Left lung (tissue), 14 donors: Measurements from ENCODE around the gene JCAD. TPM values are rescaled to one million over a fixed set of nuclear protein-coding genes. Genes with fewer than 3 reads are reported as not detected.
A peak's percentile ranks its signal among the peaks of the same experiment; 100 is the strongest.
"Not testable (repeated sequence)": the region's sequence is repeated elsewhere in the genome, so short reads cannot be mapped to it uniquely, and the experiment has no call there.

Source experiments
- ATAC-seq: fragments of 200-7000 bp; cut with Tn5 transposase; one replicate; pipeline ENCODE4 v1.9.1; 2020; ENCODE audit warnings: moderate library complexity
- DNase-seq, 4 donors: peaks; one replicate each; pipeline ENCODE4 v3.0.0-alpha.2; 2013 to 2020
- H3K27ac ChIP-seq, 2 donors: fragments of 200-600 bp; sonication (generic) in 1 of 2; one replicate each; pipeline versions ENCODE4 v1.5.0 to v1.8.0; 2020 to 2021
- H3K27me3 ChIP-seq, 2 donors: fragments of 200-600 bp; sonication (generic) in 1 of 2; one replicate each; pipeline versions ENCODE4 v1.5.0 to v1.8.0; 2020 to 2021
- H3K36me3 ChIP-seq, 2 donors: fragments of 200-600 bp; sonication (generic) in 1 of 2; one replicate each; pipeline versions ENCODE4 v1.5.0 to v1.8.0; 2020 to 2021
- H3K4me1 ChIP-seq, 2 donors: fragments of 200-600 bp; one replicate each; pipeline ENCODE4 v1.8.0; 2021
- H3K4me3 ChIP-seq, 2 donors: fragments of 200-600 bp; sonication (generic) in 1 of 2; one replicate each; pipeline versions ENCODE4 v1.5.0 to v1.8.0; 2020 to 2021; ENCODE audit warnings: mild to moderate bottlenecking in 1 of 2
- H3K9me3 ChIP-seq, 2 donors: fragments of 200-600 bp; sonication (generic) in 1 of 2; one replicate each; pipeline versions ENCODE4 v1.5.0 to v1.8.0; 2020 to 2021
- intact Hi-C, 2 donors: fragments of 100-400 bp; cut with DNase I; formaldehyde crosslinking; loops; one replicate each; pipeline versions ENCODE4 v1.11.2 to v1.14.2; 2022
- long read RNA-seq, 12 donors: library from polyadenylated mRNA in 2 of 12; unstranded in 2 of 12; transcript quantifications; one replicate each; pipeline ENCODE4 v2.0.0 and lab custom pipeline, GENCODE V29; 2019 to 2026
- polyA plus RNA-seq, 6 donors: library from polyadenylated mRNA; unstranded; fragments of 120-200 nt; gene quantifications; one replicate each; pipeline ENCODE4 v1.2.1, GENCODE V29; 2013; ENCODE audit not compliant: insufficient read length in 6 of 6
- total RNA-seq, 2 donors: library from RNA; stranded (reverse); fragmentation: NEBNext Ultra II Directional; extraction: Animal tissue kit (Norgen Biotek cat#: 25700); gene quantifications; one replicate each; pipeline ENCODE4 v1.2.1, GENCODE V29; 2021
- TF ChIP-seq, protein P1 (sequence below), 2 donors: fragments of 200-600 bp; sonication (generic) in 1 of 2; IDR thresholded peaks; one replicate each; pipeline versions ENCODE4 v1.5.0 to v1.8.0; 2021; ENCODE audit warnings: antibody characterized with exemption in 2 of 2
- donor health status: DM: no; HTN: yes; CAD: no.
- donor health status: DM: no; HTN: no; CAD: no.

Gene JCAD, protein sequence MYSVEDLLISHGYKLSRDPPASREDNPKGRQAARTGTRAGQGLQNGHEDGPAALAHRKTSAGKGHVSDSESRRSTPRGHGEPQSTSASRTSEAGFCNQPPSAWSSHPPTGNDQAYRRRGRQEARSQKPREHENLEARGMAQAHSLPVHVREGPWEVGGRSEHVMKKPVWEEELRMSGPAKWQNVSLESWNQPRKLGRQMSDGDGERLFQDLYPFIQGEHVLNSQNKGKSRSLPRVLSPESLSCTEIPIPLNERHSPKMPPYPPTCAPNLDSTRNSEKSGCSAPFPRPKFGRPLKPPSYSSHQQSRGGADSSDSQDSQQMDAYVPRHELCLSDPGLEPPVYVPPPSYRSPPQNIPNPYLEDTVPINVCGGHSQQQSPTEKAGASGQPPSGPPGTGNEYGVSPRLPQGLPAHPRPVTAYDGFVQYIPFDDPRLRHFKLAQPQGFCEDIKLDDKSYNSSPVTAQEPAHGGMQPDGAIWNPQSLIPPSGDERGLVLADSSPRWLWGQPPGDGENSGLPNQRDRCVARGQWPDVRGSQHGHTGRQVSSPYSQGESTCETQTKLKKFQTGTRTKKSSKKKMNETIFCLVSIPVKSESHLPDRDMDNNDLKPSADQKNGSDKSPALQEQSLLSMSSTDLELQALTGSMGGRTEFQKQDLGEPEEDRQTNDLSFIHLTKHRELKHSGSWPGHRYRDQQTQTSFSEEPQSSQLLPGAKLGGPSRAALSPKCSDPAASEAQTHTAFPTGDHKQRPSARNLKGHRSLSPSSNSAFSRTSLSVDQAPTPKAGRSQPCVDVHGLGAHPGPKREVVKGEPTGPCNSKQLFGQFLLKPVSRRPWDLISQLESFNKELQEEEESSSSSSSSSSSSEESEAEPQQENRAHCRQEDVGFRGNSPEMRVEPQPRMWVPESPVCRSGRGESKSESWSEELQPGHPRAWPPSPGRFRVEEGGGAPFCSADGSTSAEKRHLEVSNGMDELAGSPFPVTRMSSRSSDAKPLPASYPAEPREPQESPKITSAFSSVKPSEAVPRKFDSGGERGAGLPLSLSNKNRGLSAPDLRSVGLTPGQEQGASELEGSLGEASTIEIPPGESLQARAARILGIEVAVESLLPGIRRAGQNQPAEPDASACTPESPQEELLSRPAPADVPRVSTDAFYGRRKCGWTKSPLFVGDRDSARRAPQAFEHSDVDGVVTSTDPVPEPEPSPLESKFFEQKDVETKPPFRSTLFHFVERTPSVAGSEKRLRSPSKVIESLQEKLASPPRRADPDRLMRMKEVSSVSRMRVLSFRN (N-terminal part only)
- total RNA-seq (10 to 100 TPM; 28.7 to 43.1 TPM), polyA plus RNA-seq (10 to 100 TPM; 61.6 to 88.4 (median 75.9) TPM)
- long read RNA-seq, donor 1, full-length matches to known transcripts = 1 of 26 reads
- long read RNA-seq, donor 1, partial matches to known transcripts = 25 of 26 reads
- long read RNA-seq, donor 1, other reads (novel, unspliced or antisense) = 0 of 26 reads
- long read RNA-seq, donor 2, full-length matches to known transcripts = 1 of 26 reads
- long read RNA-seq, donor 2, partial matches to known transcripts = 25 of 26 reads
- long read RNA-seq, donor 2, other reads (novel, unspliced or antisense) = 0 of 26 reads
- long read RNA-seq, donor 3, full-length matches to known transcripts = 5 of 18 reads
- long read RNA-seq, donor 3, partial matches to known transcripts = 13 of 18 reads
- long read RNA-seq, donor 3, other reads (novel, unspliced or antisense) = 0 of 18 reads
- long read RNA-seq, donor 4, partial matches to known transcripts = 3 of 4 reads
- long read RNA-seq, donor 4, other reads (novel, unspliced or antisense) = 1 of 4 reads
- long read RNA-seq, donor 5, full-length matches to known transcripts = 2 of 27 reads
- long read RNA-seq, donor 5, partial matches to known transcripts = 25 of 27 reads
- long read RNA-seq, donor 5, other reads (novel, unspliced or antisense) = 0 of 27 reads
- long read RNA-seq, donor 6, full-length matches to known transcripts = 2 of 7 reads
- long read RNA-seq, donor 6, partial matches to known transcripts = 5 of 7 reads
- long read RNA-seq, donor 6, other reads (novel, unspliced or antisense) = 0 of 7 reads
- long read RNA-seq, donor 7, full-length matches to known transcripts = 1 of 7 reads
- long read RNA-seq, donor 7, partial matches to known transcripts = 6 of 7 reads
- long read RNA-seq, donor 7, other reads (novel, unspliced or antisense) = 0 of 7 reads
- long read RNA-seq, donor 8, full-length matches to known transcripts = 4 of 41 reads
- long read RNA-seq, donor 8, partial matches to known transcripts = 37 of 41 reads
- long read RNA-seq, donor 8, other reads (novel, unspliced or antisense) = 0 of 41 reads
- long read RNA-seq, donor 9 = 0 reads
- long read RNA-seq, donor 10, partial matches to known transcripts = 2 of 2 reads
- long read RNA-seq, donor 10, other reads (novel, unspliced or antisense) = 0 of 2 reads
- long read RNA-seq, donor 11, partial matches to known transcripts = 11 of 11 reads
- long read RNA-seq, donor 11, other reads (novel, unspliced or antisense) = 0 of 11 reads
- long read RNA-seq, donor 12, full-length matches to known transcripts = 5 of 27 reads
- long read RNA-seq, donor 12, partial matches to known transcripts = 22 of 27 reads
- long read RNA-seq, donor 12, other reads (novel, unspliced or antisense) = 0 of 27 reads

DNA sequence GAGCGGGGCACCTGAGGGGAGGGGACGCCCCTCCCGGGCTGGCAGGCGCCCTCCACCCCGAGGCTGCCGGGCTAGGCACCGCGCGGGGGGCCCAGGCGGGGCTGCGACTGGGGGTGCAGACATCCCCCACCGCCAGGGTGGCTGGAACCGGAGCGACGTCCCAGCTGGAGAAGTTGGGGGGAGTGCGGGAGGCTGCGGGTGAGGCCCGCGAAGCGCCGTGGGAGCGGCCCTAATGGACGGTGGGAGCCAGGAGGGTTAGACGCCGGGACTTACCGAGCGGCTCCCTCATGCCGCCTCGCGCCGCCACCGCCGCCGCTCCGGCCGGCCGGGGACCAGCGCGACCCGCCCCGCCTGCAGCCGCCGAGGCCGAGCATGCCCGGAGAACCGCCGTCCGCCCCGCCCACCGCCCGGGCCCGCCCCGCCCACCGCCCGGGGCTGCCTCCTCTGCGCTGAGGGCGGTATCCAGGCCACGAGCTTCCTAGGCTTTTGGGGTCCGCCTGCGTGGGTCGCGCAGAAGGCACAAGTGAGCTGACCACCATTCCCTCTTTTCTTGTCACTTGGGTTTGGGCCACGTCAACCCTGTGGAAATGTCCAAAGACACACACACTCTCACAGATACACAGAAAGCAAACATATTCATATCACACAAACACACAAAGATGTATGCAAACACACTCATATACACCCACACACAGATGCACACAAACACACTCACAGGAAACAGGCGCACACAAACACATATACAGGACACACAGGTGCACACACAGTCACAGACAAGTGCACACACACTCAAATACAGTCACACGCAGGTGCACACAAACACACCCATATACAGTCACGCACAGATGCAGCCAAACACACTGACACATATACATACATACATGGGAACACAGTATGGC is at the start of gene JCAD:
TSS of gene JCAD (minus strand) at position 378 of the 899 bp plus-strand sequence. CDS start 11,774 bp downstream, outside the sequence.
- ATAC-seq = peak; percentile 91
- Histone ChIP-seq H3K4me3 (peak within 1 kb of the TSS; percentile 55 to 82), H3K27ac (peak within 1 kb of the TSS; percentile 85), H3K27me3 (peaks cover 0 to 41% of the 10 kb centered on the region in 2 donors), H3K9me3 (no peaks in the 10 kb centered on the region), H3K4me1 (peaks cover 16 to 42% of the 10 kb centered on the region in 2 donors), H3K36me3 (no peaks in the 10 kb centered on the region)
- TF ChIP-seq, protein P1, sequence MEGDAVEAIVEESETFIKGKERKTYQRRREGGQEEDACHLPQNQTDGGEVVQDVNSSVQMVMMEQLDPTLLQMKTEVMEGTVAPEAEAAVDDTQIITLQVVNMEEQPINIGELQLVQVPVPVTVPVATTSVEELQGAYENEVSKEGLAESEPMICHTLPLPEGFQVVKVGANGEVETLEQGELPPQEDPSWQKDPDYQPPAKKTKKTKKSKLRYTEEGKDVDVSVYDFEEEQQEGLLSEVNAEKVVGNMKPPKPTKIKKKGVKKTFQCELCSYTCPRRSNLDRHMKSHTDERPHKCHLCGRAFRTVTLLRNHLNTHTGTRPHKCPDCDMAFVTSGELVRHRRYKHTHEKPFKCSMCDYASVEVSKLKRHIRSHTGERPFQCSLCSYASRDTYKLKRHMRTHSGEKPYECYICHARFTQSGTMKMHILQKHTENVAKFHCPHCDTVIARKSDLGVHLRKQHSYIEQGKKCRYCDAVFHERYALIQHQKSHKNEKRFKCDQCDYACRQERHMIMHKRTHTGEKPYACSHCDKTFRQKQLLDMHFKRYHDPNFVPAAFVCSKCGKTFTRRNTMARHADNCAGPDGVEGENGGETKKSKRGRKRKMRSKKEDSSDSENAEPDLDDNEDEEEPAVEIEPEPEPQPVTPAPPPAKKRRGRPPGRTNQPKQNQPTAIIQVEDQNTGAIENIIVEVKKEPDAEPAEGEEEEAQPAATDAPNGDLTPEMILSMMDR (IDR thresholded peaks at IDR 0.05) = no peak
- intact Hi-C loops = no loop called here
- peak; percentile 57 to 95 (median 68) for DNase-seq

DNA sequence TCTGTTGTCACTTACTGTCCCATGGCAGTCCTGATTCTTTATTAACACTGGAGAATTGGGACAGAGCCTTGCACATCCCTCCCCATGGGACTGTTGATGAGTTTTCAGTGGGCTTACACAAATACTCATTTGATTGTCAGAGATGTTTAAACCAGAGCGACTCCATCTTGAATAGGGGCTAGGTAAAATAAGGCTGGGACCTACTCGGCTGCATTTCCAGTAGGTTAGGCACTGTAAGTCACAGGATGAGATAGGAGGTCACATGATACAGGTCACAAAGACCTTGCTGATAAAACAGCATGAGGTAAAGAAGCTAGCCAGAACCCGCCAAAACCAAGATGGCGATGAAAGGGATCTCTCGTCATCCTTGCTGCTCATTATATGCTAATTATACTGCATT is 47.6 kb upstream of the JCAD start:
- Histone ChIP-seq H3K27me3 (no peaks in the 10 kb centered on the region), H3K4me3 (no peak overlapping the region), H3K9me3 (no peaks in the 10 kb centered on the region), H3K4me1 (no peaks in the 10 kb centered on the region), H3K27ac (no peak overlapping the region), H3K36me3 (no peaks in the 10 kb centered on the region)
- TF ChIP-seq, protein P1 (IDR thresholded peaks at IDR 0.05) = no peak
- no peak for ATAC-seq
- DNase-seq = no peak
- intact Hi-C loops = no loop called here

- ATAC-seq (no peak), DNase-seq (no peak)
- Histone ChIP-seq H3K9me3 (no peaks in the 10 kb centered on the region), H3K27me3 (no peaks in the 10 kb centered on the region), H3K36me3 (no peaks in the 10 kb centered on the region), H3K27ac (no peak overlapping the region), H3K4me1 (peaks cover 4% of the 10 kb centered on the region in 2 donors), H3K4me3 (no peak overlapping the region)
- TF ChIP-seq, protein P1 (IDR thresholded peaks at IDR 0.05) = no peak
- intact Hi-C loops = no loop called here
Measured at GRCh38 chr10:30103595-30104320, 44.4 kb upstream of the JCAD start.

GRCh38 chr10:30099706-30100105 is 40.3 kb upstream of the JCAD start:
- H3K4me1 ChIP-seq, H3K27me3 ChIP-seq, intact Hi-C loops, DNase-seq, ATAC-seq, H3K9me3 ChIP-seq, H3K27ac ChIP-seq, H3K36me3 ChIP-seq, H3K4me3 ChIP-seq: not testable (repeated sequence)
